Heart left ventricle (tissue), 16 donors: ENCODE results near the gene DGKG. TPM values are rescaled to one million over a fixed set of nuclear protein-coding genes. Genes with fewer than 3 reads are reported as not detected.

ENCODE experiments used
- ATAC-seq, 4 donors: fragments of 200-7000 bp; cut with Tn5 transposase; one replicate each; pipeline ENCODE4 v1.9.1; 2020 to 2022; ENCODE audit warnings: moderate library complexity in 4 of 4, mild to moderate bottlenecking in 3 of 4, moderate number of reproducible peaks in 1 of 4
- DNase-seq, 5 donors: peaks; one replicate each; pipeline ENCODE4 v3.0.0-alpha.2; 2020
- H3K27ac ChIP-seq, 12 donors: fragments of 200-600 bp; sonication (generic) in 4 of 12; one replicate each; pipeline versions ENCODE4 v1.5.0 to v1.8.0; 2016 to 2022; ENCODE audit warnings: mild to moderate bottlenecking in 2 of 12
- H3K27me3 ChIP-seq, 9 donors: fragments of 200-600 bp; sonication (generic) in 2 of 9; one replicate each; pipeline versions ENCODE4 v1.5.1 to v1.8.0; 2016 to 2022; ENCODE audit warnings: mild to moderate bottlenecking in 3 of 9
- H3K36me3 ChIP-seq, 9 donors: fragments of 200-600 bp; sonication (generic) in 2 of 9; one replicate each; pipeline versions ENCODE4 v1.5.0 to v1.8.0; 2018 to 2022; ENCODE audit warnings: mild to moderate bottlenecking in 2 of 9
- H3K4me1 ChIP-seq, 12 donors: fragments of 200-600 bp; sonication (generic) in 4 of 12; one replicate each; pipeline versions ENCODE4 v1.5.0 to v1.8.0; 2016 to 2022; ENCODE audit warnings: mild to moderate bottlenecking in 3 of 12
- H3K4me3 ChIP-seq, 12 donors: fragments of 200-600 bp; sonication (generic) in 4 of 12; one replicate each; pipeline versions ENCODE4 v1.5.0 to v1.8.0; 2017 to 2022; ENCODE audit warnings: mild to moderate bottlenecking in 9 of 12, moderate library complexity in 4 of 12
- H3K9me3 ChIP-seq, 12 donors: fragments of 200-600 bp; sonication (generic) in 4 of 12; one replicate each; pipeline versions ENCODE4 v1.5.0 to v1.8.0; 2016 to 2022; ENCODE audit warnings: mild to moderate bottlenecking in 1 of 12
- POLR2A ChIP-seq, 2 donors: fragments of 450-650 bp; IDR thresholded peaks; one replicate each; pipeline ENCODE4 v1.6.1; 2017; ENCODE audit warnings: antibody characterized with exemption in 2 of 2, mild to moderate bottlenecking in 2 of 2, moderate library complexity in 2 of 2
- WGBS, 4 donors: extraction: QIAGEN DNeasy Blood & Tissue Kit in 2 of 4; methylation state at CpG; one replicate each; pipeline versions ENCODE4 v1.1.5 to v1.1.7; 2013 to 2018; 5-methylcytosine and 5-hydroxymethylcytosine counted together
- intact Hi-C, 10 donors: fragments of 100-400 bp; cut with DNase I; formaldehyde crosslinking; loops; one replicate each; pipeline versions ENCODE4 v1.11.1 to v1.14.2; 2022
- polyA plus RNA-seq, 2 donors: library from polyadenylated mRNA; stranded (reverse); fragments of 200-250 nt; gene quantifications; one replicate each; pipeline ENCODE4 v1.2.3, GENCODE V29; 2013
- total RNA-seq, 9 donors: library from RNA; depleted of rRNA in 2 of 9; stranded (reverse); fragments of >200 nt in 2 of 9; fragmentation: NEBNext Ultra II Directional in 3 of 9; extraction: Animal tissue kit (Norgen Biotek cat#: 25700) in 3 of 9; gene quantifications; one replicate each; pipeline versions ENCODE4 v1.1.0 to v1.2.4, GENCODE V29; 2016 to 2023
- TF ChIP-seq, protein P1 (sequence below), 12 donors: fragments of 200-600 bp; sonication (generic) in 4 of 12; IDR thresholded peaks; one replicate each; pipeline versions ENCODE4 v1.5.0 to v1.8.0; 2018 to 2022; ENCODE audit warnings: antibody characterized with exemption in 12 of 12, mild to moderate bottlenecking in 5 of 12
- donor health status: ischemic (EF 13 %, LVEDD 7.1; RV severe dilation, severe dysfunction).
- donor health status: healthy with polysubstance abuse.
- donor health status: DM: no; HTN: yes; CAD: no.
- donor health status: DM: no; HTN: no; CAD: no.
- donor health status: ischemic (EF 25% LVEDD 6.9; RV normal size, moderate dysfunction).
- donor health status: ischemic (EF 25% LVEDD 5.7; RV mildly dilated, moderate dysfunction).
- donor health status: healthy.
- donor health status: DM: yes; HTN: yes; CAD: no.
- donor health status: ischemic (EF 35%, LVEDD 5.7; RV mildly dilated, moderate dysfunction).
- donor health status: nonischemic (EF 11% LVEDD 7.7; RV severe dilation, severe dysfunction).
- donor health status: DM: yes; HTN: yes; CAD: no.
- donor health status: PGD.
- donor health status: ischemic (EF 29% LVEDD 5.4; RV normal size, mild dysfunction).
- donor health status: nonischemic (EF 23%, LVEDD 6.1; RV moderate dilation, normal function).

DGKG gene
- total and polyA plus RNA-seq, 11 donors = 9.0 to 59.3 (median 32.0) TPM

DNA sequence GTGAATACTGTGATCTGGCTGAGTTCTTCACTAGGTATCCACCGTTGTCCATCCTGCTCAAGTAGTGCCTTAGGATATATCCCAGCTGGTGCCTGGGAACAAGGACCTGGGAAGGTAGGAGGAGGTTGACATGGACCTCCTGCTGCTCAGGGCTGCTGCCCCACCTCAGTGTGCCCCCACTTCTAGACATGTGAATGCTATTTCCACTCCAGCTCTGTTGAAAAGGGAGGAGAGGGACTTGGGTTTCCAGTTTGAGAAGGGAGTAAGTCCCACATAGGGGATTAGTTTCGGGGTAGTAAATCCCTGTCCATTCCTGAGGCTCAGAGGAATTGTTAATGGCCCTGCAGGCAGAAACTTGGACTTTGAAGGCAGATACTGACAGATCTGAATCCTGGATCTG lies 220.2 kb downstream of the DGKG start:
- no peak overlapping the region for H3K27ac ChIP-seq
- intact Hi-C loops = no loop called here
- H3K27me3 ChIP-seq = peaks cover 0 to 3% (median 0%) of the 10 kb centered on the region in 9 donors
- H3K4me3 ChIP-seq = no peak overlapping the region
- DNase-seq = no peak
- no peaks in the 10 kb centered on the region for H3K36me3 ChIP-seq
- no peak for ATAC-seq
- WGBS, 4 donors = 60 to 74% (median 70%) methylated on average over 2 of the region's 2 CpGs
- H3K9me3 ChIP-seq = no peaks in the 10 kb centered on the region
- H3K4me1 ChIP-seq = peaks cover 0 to 8% (median 0%) of the 10 kb centered on the region in 12 donors
- TF ChIP-seq, protein P1, sequence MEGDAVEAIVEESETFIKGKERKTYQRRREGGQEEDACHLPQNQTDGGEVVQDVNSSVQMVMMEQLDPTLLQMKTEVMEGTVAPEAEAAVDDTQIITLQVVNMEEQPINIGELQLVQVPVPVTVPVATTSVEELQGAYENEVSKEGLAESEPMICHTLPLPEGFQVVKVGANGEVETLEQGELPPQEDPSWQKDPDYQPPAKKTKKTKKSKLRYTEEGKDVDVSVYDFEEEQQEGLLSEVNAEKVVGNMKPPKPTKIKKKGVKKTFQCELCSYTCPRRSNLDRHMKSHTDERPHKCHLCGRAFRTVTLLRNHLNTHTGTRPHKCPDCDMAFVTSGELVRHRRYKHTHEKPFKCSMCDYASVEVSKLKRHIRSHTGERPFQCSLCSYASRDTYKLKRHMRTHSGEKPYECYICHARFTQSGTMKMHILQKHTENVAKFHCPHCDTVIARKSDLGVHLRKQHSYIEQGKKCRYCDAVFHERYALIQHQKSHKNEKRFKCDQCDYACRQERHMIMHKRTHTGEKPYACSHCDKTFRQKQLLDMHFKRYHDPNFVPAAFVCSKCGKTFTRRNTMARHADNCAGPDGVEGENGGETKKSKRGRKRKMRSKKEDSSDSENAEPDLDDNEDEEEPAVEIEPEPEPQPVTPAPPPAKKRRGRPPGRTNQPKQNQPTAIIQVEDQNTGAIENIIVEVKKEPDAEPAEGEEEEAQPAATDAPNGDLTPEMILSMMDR (IDR thresholded peaks at IDR 0.05) = no peak
- no peak for TF ChIP-seq POLR2A (IDR thresholded peaks at IDR 0.05)

GRCh38 chr3:186138272-186138981 lies 223.6 kb downstream of the DGKG start:
- no peak overlapping the region for H3K4me3 ChIP-seq
- DNase-seq (peak in 2 of 5 donors; percentile 15 to 28), ATAC-seq (peak; percentile 50 to 80 (median 57))
- H3K9me3 ChIP-seq = no peaks in the 10 kb centered on the region
- WGBS, 4 donors = 69 to 84% (median 79%) methylated on average over 12 of the region's 12 CpGs
- peaks cover 0 to 8% (median 0%) of the 10 kb centered on the region in 12 donors for H3K4me1 ChIP-seq
- H3K36me3 ChIP-seq = no peaks in the 10 kb centered on the region
- no peaks in the 10 kb centered on the region for H3K27me3 ChIP-seq
- TF ChIP-seq POLR2A (IDR thresholded peaks at IDR 0.05) = no peak
- TF ChIP-seq, protein P1 (IDR thresholded peaks at IDR 0.05) = no peak
- no peak overlapping the region for H3K27ac ChIP-seq
- intact Hi-C loops = no loop called here

GRCh38 chr3:186137051-186137685 lies 224.9 kb downstream of the DGKG start:
- DNase-seq (no peak), ATAC-seq (no peak)
- no peaks in the 10 kb centered on the region for H3K36me3 ChIP-seq
- peaks cover 0 to 8% (median 0%) of the 10 kb centered on the region in 12 donors for H3K4me1 ChIP-seq
- H3K27me3 ChIP-seq = no peaks in the 10 kb centered on the region
- TF ChIP-seq POLR2A (IDR thresholded peaks at IDR 0.05) = no peak
- TF ChIP-seq, protein P1 (IDR thresholded peaks at IDR 0.05) = no peak
- H3K9me3 ChIP-seq = no peaks in the 10 kb centered on the region
- H3K4me3 ChIP-seq = no peak overlapping the region
- H3K27ac ChIP-seq = no peak overlapping the region
- intact Hi-C loops = no loop called here
- 73 to 85% (median 75%) methylated on average over 15 of the region's 15 CpGs for WGBS, 4 donors

GRCh38 chr3:186133980-186134379 lies 228.1 kb downstream of the DGKG start:
- DNase-seq (no peak), ATAC-seq (no peak)
- Histone ChIP-seq H3K27ac (no peak overlapping the region), H3K27me3 (no peaks in the 10 kb centered on the region), H3K4me1 (peaks cover 0 to 8% (median 0%) of the 10 kb centered on the region in 12 donors), H3K36me3 (no peaks in the 10 kb centered on the region), H3K9me3 (no peaks in the 10 kb centered on the region), H3K4me3 (no peak overlapping the region)
- WGBS, 4 donors = 86 to 92% (median 88%) methylated on average over 5 of the region's 5 CpGs
- TF ChIP-seq, protein P1 (IDR thresholded peaks at IDR 0.05) = no peak
- TF ChIP-seq POLR2A (IDR thresholded peaks at IDR 0.05) = no peak
- intact Hi-C loops = no loop called here
